CD4-positive, alpha-beta memory T cell (primary cell): ENCODE data around the gene CRIP3. TPM values are rescaled to one million over a fixed set of nuclear protein-coding genes. Genes with fewer than 3 reads are reported as not detected.

Experiments used
- CTCF ChIA-PET: fragments of 350-600 bp; sonication (Branson Sonifier 250); formaldehyde crosslinking; loops from one replicate; lab custom pipeline; 2021; ENCODE audit warnings: inconsistent platforms; ENCODE audit not compliant: partially characterized antibody; lab: Charles Lee
- POLR2A ChIA-PET: fragments of 350-600 bp; sonication (Branson Sonifier 250); formaldehyde crosslinking; loops from one replicate; lab custom pipeline; 2021; ENCODE audit not compliant: partially characterized antibody; lab: Charles Lee
- DNase-seq, 5 donors: peaks; one replicate each; pipeline versions ENCODE4 v3.0.0 to v3.0.0-alpha.2; 2020 to 2022; ENCODE audit warnings: mixed read lengths in 1 of 5
- H3K27ac ChIP-seq: one replicate; pipeline ENCODE4 v1.7.0; 2013; ENCODE audit warnings: low read depth, low read length
- H3K27me3 ChIP-seq: 2 replicates; pipeline ENCODE4 v1.7.0; 2013; ENCODE audit warnings: mild to moderate bottlenecking, low read length, moderate library complexity; ENCODE audit not compliant: insufficient read depth
- H3K36me3 ChIP-seq: 2 replicates; pipeline ENCODE4 v1.7.0; 2013; ENCODE audit warnings: mild to moderate bottlenecking, low read length, moderate library complexity; ENCODE audit not compliant: insufficient read depth
- H3K4me1 ChIP-seq: 2 replicates; pipeline ENCODE4 v1.7.0; 2013; ENCODE audit warnings: mild to moderate bottlenecking, low read length, moderate library complexity; ENCODE audit not compliant: insufficient read depth
- H3K4me3 ChIP-seq, 2 donors: one replicate each; pipeline ENCODE4 v1.7.0; 2013; ENCODE audit warnings: low read length in 2 of 2, mild to moderate bottlenecking in 1 of 2
- H3K9me3 ChIP-seq, 2 donors: one replicate each; pipeline ENCODE4 v1.7.0; 2013; ENCODE audit warnings: low read length in 2 of 2, control low read depth in 1 of 2; ENCODE audit not compliant: control insufficient read depth in 1 of 2
- H3K27ac Mint-ChIP-seq, 7 donors: one replicate each; pipeline ENCODE4 v1.8.0; 2020 to 2021; ENCODE audit warnings: mixed read lengths in 7 of 7, mild to moderate bottlenecking in 6 of 7, inconsistent platforms in 3 of 7, moderate library complexity in 3 of 7
- H3K27me3 Mint-ChIP-seq, 2 donors: one replicate each; pipeline ENCODE4 v1.8.0; 2020 to 2021; ENCODE audit warnings: mixed read lengths in 2 of 2
- H3K36me3 Mint-ChIP-seq, 2 donors: one replicate each; pipeline ENCODE4 v1.8.0; 2020 to 2021; ENCODE audit warnings: mixed read lengths in 2 of 2, inconsistent platforms in 1 of 2, mild to moderate bottlenecking in 1 of 2
- H3K4me1 Mint-ChIP-seq, 4 donors: one replicate each; pipeline ENCODE4 v1.8.0; 2020 to 2021; ENCODE audit warnings: mixed read lengths in 4 of 4, mild to moderate bottlenecking in 1 of 4
- H3K4me3 Mint-ChIP-seq, 8 donors: one replicate each; pipeline ENCODE4 v1.8.0; 2020 to 2021; ENCODE audit warnings: mixed read lengths in 8 of 8, mild to moderate bottlenecking in 7 of 8, moderate library complexity in 6 of 8, inconsistent platforms in 3 of 8
- H3K9me3 Mint-ChIP-seq, 8 donors: one replicate each; pipeline ENCODE4 v1.8.0; 2020 to 2021; ENCODE audit warnings: mixed read lengths in 8 of 8, mild to moderate bottlenecking in 5 of 8, inconsistent platforms in 3 of 8, moderate library complexity in 1 of 8
- intact Hi-C: fragments of 100-400 bp; cut with micrococcal nuclease; formaldehyde crosslinking; loops from one replicate; pipeline ENCODE4 v1.15.1; 2023
- polyA plus RNA-seq, 2 donors: library from polyadenylated mRNA; unstranded; fragments of 300-500 nt; fragmentation: Illumina TruSeq; gene quantifications; one replicate each; pipeline ENCODE4 v1.2.3, GENCODE V29; 2021
- total RNA-seq, 2 experiments: library from RNA; stranded (reverse); gene quantifications; one replicate each; pipeline ENCODE4 v1.2.3, GENCODE V29; 2021

The CRIP3 gene
- total and polyA plus RNA-seq, 4 experiments from 2014 or later = 1.9 to 3.0 TPM; not detected in 2

DNA sequence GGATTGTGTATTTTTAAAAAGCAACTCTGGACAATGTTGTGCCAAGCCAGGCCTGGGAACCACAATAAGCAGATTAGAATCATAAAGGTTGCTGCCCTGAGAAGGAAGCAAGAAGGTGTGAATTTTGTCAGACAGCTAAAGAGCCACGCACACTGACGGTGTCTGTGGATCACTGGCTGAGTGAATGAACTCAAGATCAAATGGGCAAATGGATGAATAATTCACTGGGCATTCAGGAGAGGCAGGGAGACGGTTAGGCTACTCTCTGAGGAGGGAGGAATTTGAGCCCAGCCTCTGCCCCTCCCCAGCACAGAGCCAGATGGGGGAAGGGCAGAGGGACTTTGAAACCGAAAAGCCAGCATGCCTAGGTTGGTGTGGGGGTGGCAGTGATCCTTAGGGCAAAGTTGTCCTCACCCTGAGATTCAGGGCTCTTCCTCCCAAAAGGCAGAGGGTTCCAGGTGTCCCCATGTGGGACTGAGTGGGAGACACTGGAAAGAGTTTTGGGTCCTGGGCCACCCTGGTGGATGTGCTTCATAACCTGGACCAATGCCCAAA lies 30.0 kb downstream of the CRIP3 start:
- Mint-ChIP-seq H3K4me1 (peaks cover 4 to 9% (median 6%) of the 10 kb centered on the region in 4 donors), H3K27me3 (peaks cover 6 to 22% of the 10 kb centered on the region in 2 donors), H3K9me3 (no peaks in the 10 kb centered on the region), H3K4me3 (no peak overlapping the region), H3K36me3 (no peaks in the 10 kb centered on the region), H3K27ac (peak overlapping the region in 2 of 7 donors; percentile 2 to 43)
- Histone ChIP-seq H3K27me3 (peaks cover 12% of the 10 kb centered on the region), H3K27ac (no peak overlapping the region), H3K9me3 (no peaks in the 10 kb centered on the region), H3K4me3 (no peak overlapping the region), H3K4me1 (peaks cover 17% of the 10 kb centered on the region), H3K36me3 (no peaks in the 10 kb centered on the region)
- CTCF ChIA-PET = interaction anchor here (0.5 kb wide), 1 partner anchor 44 kb away, joined by 4 read pairs; no protein-coding TSS in a partner anchor
- POLR2A ChIA-PET = no interaction called here
- intact Hi-C loops = no loop called here
- no peak for DNase-seq

DNA sequence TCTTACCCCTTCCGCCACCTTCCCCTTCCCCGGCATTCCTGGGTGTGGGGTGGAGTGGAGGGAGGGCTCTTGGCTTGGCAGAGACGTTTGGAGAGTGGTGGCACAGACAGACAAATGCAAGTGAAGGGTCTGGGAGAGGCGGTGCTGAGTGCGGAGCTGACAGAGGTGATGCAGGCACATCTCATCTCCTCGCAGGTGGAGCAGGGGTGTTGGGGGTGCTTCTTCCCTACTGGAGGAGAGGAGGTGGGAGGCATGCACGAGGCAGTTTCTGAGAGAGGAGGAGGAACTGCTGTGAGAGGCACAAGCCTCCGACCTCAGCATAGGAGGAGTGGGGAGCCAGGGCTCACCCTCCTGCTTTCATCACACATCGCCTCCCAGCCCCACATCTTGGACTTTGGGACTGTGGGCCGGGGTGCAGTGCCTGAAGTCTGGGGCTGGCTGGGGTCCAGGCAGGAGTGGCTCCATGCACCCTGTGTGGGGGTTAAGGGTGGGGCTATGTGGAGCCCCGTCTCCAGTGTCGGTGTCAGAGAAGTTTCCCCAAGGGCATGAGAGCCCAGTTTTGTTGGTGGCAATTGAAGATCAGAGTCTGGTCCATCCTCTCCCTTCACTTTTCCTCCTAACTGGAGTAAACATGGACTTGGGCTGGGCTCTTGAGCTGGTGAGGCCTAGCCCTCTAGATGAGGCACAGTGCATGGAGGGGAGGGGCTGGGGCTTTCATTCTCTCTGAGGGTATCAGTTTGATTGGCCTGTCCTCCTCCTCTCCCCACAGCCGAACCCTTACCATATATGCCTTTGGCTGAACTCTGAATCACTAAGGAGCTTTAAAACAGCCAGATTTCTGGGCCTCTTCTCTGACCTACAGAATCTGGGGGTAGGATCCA lies 30.7 kb downstream of the CRIP3 start:
- H3K27ac ChIP-seq = no peak overlapping the region
- no peaks in the 10 kb centered on the region for H3K36me3 Mint-ChIP-seq
- H3K4me1 Mint-ChIP-seq = peaks cover 4 to 9% (median 6%) of the 10 kb centered on the region in 4 donors
- H3K27me3 ChIP-seq = peaks cover 12% of the 10 kb centered on the region
- H3K9me3 Mint-ChIP-seq = no peaks in the 10 kb centered on the region
- no peak for DNase-seq
- H3K4me3 ChIP-seq = no peak overlapping the region
- ChIA-PET CTCF (interaction anchor here (1.4 to 1.6 kb wide), 2 partner anchors 119 to 121 kb away, joined by 3 to 4 read pairs; no protein-coding TSS in a partner anchor), POLR2A (no interaction called here)
- H3K4me3 Mint-ChIP-seq = peak overlapping the region in 3 of 8 donors; percentile 20 to 45 (median 26)
- intact Hi-C loops = no loop called here
- peaks cover 6 to 22% of the 10 kb centered on the region in 2 donors for H3K27me3 Mint-ChIP-seq
- H3K4me1 ChIP-seq = peaks cover 17% of the 10 kb centered on the region
- no peaks in the 10 kb centered on the region for H3K9me3 ChIP-seq
- no peaks in the 10 kb centered on the region for H3K36me3 ChIP-seq
- H3K27ac Mint-ChIP-seq = peak overlapping the region in 2 of 7 donors; percentile 2 to 38

DNA sequence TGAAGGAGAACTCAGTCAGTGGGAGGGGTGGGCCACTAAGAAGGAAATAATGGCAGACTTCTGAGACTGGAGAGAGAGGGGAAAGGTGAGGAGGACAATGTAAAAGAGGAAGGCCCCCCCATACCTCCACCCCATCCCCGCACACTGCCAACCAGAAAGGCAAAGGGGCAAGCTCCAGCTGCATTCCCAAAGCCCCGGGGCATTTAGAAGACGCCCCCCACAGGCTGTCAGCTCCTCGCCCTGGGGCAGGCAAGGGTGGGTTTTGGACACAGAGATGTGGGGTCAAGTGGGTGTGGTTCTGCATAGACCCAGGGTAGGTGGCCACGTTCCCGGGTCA lies 31.4 kb downstream of the CRIP3 start:
- no peak for DNase-seq
- no peaks in the 10 kb centered on the region for H3K9me3 ChIP-seq
- Mint-ChIP-seq H3K27me3 (peaks cover 6 to 21% of the 10 kb centered on the region in 2 donors), H3K4me1 (peaks cover 4 to 9% (median 6%) of the 10 kb centered on the region in 4 donors), H3K4me3 (peak overlapping the region in 5 of 8 donors; percentile 38 to 66 (median 57)), H3K27ac (peak overlapping the region in 1 of 7 donors; percentile 38), H3K36me3 (no peaks in the 10 kb centered on the region), H3K9me3 (no peaks in the 10 kb centered on the region)
- POLR2A ChIA-PET = no interaction called here
- H3K27me3 ChIP-seq = peaks cover 12% of the 10 kb centered on the region
- no peaks in the 10 kb centered on the region for H3K36me3 ChIP-seq
- peaks cover 17% of the 10 kb centered on the region for H3K4me1 ChIP-seq
- H3K27ac ChIP-seq = no peak overlapping the region
- intact Hi-C loops = no loop called here
- no peak overlapping the region for H3K4me3 ChIP-seq
- CTCF ChIA-PET = interaction anchor here (1.4 to 1.6 kb wide), 2 partner anchors 120 to 121 kb away, joined by 3 to 4 read pairs; no protein-coding TSS in a partner anchor

DNA sequence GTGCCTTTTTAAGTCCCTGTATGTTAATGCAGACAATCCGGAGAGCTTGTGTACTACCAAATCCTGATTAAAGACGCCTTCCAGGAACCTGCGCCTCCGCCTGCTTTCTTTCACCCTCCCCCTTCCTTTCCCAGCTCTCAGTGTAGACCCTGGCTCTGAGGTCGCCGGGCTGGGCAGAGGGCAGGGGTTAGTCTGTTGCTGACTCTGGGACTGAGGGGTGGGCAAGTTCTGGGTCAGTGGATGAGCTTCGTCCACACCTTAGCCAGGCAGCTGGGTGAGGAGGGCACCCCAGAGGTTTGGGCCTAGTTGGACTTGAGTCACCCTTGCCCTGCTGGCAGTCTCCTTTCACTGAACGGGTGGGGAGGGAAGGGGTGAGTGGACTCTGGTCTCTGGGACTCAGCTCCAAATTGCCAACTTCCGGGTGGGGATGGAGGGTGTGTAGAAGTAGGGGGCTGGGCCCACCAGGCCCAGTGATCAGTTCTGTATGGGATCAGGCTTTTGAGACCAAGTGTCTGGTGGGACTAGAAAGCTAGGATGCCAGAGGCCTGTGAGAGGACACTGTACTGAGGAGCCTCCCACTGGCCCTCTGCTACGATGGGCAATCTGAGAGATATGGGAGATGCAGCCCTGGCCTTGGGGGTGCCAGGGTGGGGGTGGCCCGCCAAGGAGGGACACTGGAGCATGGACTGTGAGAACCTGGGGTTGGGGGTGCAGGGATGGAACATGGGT lies 31.9 kb downstream of the CRIP3 start:
- Histone ChIP-seq H3K27me3 (peaks cover 12% of the 10 kb centered on the region), H3K27ac (no peak overlapping the region), H3K4me3 (peak overlapping the region in 1 of 2 donors; percentile 51), H3K36me3 (no peaks in the 10 kb centered on the region), H3K9me3 (no peaks in the 10 kb centered on the region), H3K4me1 (peaks cover 17% of the 10 kb centered on the region)
- Mint-ChIP-seq H3K4me3 (peak overlapping the region; percentile 38 to 86 (median 58)), H3K27me3 (peaks cover 6 to 20% of the 10 kb centered on the region in 2 donors), H3K4me1 (peaks cover 4 to 9% (median 6%) of the 10 kb centered on the region in 4 donors), H3K36me3 (no peaks in the 10 kb centered on the region), H3K9me3 (no peaks in the 10 kb centered on the region), H3K27ac (peak overlapping the region in 2 of 7 donors; percentile 60 to 65)
- DNase-seq = no peak
- POLR2A ChIA-PET = interaction anchor here (0.6 kb wide), 1 partner anchor 283 kb away, joined by 3 read pairs; no protein-coding TSS in a partner anchor
- intact Hi-C loops = no loop called here
- CTCF ChIA-PET = interaction anchor here (1.4 to 1.6 kb wide), 2 partner anchors 121 to 122 kb away, joined by 3 to 4 read pairs; no protein-coding TSS in a partner anchor

DNA sequence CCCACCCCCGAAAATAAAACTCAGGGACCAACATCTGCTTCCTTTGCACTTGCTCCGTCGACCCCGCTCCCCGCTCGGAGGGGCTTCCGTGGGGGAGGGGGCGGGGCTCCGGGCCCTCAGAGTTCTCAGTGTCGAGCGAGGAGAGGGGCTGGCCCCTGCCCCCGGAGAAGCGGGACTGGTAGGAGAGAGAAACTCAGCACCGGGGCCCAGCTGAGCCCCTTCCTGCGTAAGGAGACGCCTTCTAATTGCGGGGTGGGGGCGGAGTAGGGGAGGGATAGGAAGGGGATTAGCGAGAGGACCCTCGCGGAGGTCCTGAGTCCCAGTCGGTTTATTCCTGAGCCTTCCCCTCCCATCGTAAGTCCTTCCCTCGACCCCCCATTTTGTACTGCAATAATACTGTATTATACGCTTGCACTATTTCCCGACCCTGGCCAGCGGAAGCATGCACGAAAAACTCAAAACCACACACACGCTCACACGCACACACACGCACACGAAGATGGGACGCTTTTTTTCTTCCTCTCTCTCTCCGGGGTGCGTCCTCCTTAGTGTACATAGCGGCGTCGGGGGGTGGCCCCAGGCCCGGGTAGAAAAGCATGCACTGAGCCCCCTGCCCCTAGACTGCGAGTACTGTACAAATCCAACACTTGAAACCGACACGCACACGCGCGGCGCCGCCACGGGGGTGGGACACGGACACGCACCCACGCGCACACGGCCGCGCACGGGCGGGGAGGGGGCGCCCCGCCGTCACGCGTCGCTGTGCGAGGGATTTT lies 32.6 kb downstream of the CRIP3 start:
- POLR2A ChIA-PET = interaction anchor here (0.6 to 0.8 kb wide), 2 partner anchors 94 to 283 kb away, joined by 3 read pairs; partner anchors contain the start of gene ZNF318
- CTCF ChIA-PET = interaction anchor here (1.6 kb wide), 1 partner anchor 121 kb away, joined by 4 read pairs; no protein-coding TSS in a partner anchor
- H3K36me3 ChIP-seq = no peaks in the 10 kb centered on the region
- H3K27me3 Mint-ChIP-seq = peaks cover 6 to 19% of the 10 kb centered on the region in 2 donors
- peak overlapping the region in 6 of 7 donors; percentile 15 to 92 (median 60) for H3K27ac Mint-ChIP-seq
- H3K4me3 ChIP-seq = peak overlapping the region in 1 of 2 donors; percentile 51
- H3K4me3 Mint-ChIP-seq = peak overlapping the region; percentile 83 to 93 (median 86)
- H3K4me1 ChIP-seq = peaks cover 17% of the 10 kb centered on the region
- DNase-seq = peak; percentile 49 to 66 (median 53)
- H3K36me3 Mint-ChIP-seq = no peaks in the 10 kb centered on the region
- no peaks in the 10 kb centered on the region for H3K9me3 Mint-ChIP-seq
- no peaks in the 10 kb centered on the region for H3K9me3 ChIP-seq
- H3K27me3 ChIP-seq = peaks cover 12% of the 10 kb centered on the region
- H3K27ac ChIP-seq = no peak overlapping the region
- intact Hi-C loops = no loop called here
- peaks cover 4 to 9% (median 6%) of the 10 kb centered on the region in 4 donors for H3K4me1 Mint-ChIP-seq

DNA sequence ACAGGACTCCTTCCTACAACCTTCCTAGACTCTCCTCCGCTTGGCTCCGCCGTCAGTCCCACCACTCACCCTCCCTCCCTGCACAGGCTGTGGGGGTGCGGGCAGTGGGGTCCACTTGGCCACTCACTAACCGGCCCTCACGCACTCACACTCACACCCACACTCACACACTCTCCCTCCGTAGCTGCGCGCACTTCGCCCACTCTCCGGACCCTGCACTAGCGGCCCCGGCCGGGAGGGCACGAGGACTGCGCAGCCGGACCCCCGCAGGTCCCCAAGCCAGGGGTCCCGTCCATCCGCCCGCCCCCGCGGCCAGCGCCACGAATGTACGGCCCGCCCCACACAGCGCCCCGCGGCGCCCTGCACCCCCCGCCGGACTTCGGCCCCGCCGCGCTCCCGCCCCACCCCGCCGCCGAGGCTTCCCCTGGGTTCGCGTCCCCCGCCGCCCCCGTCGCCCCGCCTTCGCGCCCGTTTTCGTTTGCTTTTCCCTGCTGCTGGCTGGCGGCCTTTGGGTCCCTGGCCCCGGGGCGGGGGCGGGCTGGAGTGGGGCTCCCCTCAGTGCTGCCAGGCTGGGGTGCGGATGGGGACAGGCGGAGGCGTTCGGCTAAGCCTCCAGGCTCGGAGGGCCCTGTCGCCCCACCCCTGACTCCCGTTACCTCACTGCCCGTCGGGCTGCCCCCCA lies 33.6 kb downstream of the CRIP3 start:
- intact Hi-C loops = no loop called here
- H3K9me3 Mint-ChIP-seq = no peaks in the 10 kb centered on the region
- H3K4me1 ChIP-seq = peaks cover 19% of the 10 kb centered on the region
- H3K36me3 Mint-ChIP-seq = no peaks in the 10 kb centered on the region
- no peaks in the 10 kb centered on the region for H3K9me3 ChIP-seq
- CTCF ChIA-PET = no interaction called here
- no peak overlapping the region for H3K27ac ChIP-seq
- H3K27ac Mint-ChIP-seq = peak overlapping the region in 1 of 7 donors; percentile 76
- H3K4me3 Mint-ChIP-seq = peak overlapping the region; percentile 71 to 93 (median 82)
- peaks cover 2 to 14% of the 10 kb centered on the region in 2 donors for H3K27me3 Mint-ChIP-seq
- H3K4me3 ChIP-seq = peak overlapping the region in 1 of 2 donors; percentile 51
- peak in 4 of 5 donors; percentile 18 to 52 (median 22) for DNase-seq
- no peaks in the 10 kb centered on the region for H3K36me3 ChIP-seq
- H3K4me1 Mint-ChIP-seq = peaks cover 6 to 9% (median 7%) of the 10 kb centered on the region in 4 donors
- peaks cover 12% of the 10 kb centered on the region for H3K27me3 ChIP-seq
- POLR2A ChIA-PET = interaction anchor here (0.8 kb wide), 1 partner anchor 94 kb away, joined by 3 read pairs; the partner anchor contains the start of gene ZNF318
